Activated naive CD4-positive, alpha-beta T cell treated with Interleukin-2 at 50 U/mL for 16 hours (primary cell): ENCODE measurements around the gene LMAN1.

Source experiments
- DNase-seq: peaks from one replicate; pipeline ENCODE4 v3.0.0-alpha.2; 2020

LMAN1 gene

GRCh38 chr18:59358712-59359575 is at the start of gene LMAN1:
LMAN1 (minus strand) TSS chr18:59359265; CDS start chr18:59359244, 21 bp downstream.
- peak; percentile 94 for DNase-seq

DNA sequence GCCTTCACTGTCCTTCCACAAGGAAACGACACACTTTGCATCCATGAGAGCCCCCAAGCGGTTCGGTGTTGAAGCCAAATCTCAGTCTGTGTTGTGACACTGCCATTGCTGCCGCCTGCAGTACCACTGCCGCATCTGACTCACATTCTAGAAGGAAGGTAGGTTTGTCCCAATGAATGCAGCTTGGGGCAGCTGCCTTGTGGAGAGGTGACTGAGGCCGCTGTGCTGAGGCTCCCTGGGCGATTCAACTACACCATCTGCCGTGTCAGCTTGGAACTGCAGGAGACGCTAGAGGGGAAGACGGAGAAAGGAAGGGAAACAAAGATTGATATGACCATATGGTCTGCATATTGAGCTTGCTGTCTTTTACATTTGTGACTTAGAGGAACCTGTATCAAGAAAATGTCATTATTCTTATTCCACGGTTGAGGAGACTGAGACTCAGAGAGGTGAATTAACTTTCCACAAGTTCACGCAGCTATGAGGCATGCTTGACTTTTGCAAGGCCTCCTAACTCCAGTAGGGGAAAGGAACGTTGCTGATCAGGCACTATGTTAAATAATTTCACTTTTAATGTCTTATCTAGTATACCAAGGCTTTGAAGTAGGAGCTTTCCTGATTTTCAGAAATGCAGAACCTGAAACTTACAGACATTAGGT is 43.5 kb upstream of the LMAN1 start:
- DNase-seq, result peak; percentile 76

DNA sequence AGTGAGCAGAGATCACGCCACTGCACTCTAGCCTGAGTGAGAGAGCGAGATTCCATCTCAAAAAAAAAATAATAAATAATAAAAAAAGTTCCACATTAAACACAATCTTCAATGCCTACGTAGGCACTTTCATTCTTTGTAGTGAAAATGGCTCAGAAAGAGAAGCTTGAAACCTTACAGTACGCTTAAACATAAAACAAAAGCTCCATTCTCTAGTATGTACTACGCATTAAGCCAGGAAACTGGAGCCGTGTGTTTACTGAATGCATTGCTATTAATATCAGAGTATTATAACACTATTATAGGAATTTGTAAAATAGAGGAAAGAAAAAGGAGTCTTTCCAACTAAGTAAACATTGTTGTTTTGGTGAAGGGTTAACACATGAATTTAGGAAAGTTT is 41.3 kb upstream of the LMAN1 start:
- DNase-seq, result no peak

DNA sequence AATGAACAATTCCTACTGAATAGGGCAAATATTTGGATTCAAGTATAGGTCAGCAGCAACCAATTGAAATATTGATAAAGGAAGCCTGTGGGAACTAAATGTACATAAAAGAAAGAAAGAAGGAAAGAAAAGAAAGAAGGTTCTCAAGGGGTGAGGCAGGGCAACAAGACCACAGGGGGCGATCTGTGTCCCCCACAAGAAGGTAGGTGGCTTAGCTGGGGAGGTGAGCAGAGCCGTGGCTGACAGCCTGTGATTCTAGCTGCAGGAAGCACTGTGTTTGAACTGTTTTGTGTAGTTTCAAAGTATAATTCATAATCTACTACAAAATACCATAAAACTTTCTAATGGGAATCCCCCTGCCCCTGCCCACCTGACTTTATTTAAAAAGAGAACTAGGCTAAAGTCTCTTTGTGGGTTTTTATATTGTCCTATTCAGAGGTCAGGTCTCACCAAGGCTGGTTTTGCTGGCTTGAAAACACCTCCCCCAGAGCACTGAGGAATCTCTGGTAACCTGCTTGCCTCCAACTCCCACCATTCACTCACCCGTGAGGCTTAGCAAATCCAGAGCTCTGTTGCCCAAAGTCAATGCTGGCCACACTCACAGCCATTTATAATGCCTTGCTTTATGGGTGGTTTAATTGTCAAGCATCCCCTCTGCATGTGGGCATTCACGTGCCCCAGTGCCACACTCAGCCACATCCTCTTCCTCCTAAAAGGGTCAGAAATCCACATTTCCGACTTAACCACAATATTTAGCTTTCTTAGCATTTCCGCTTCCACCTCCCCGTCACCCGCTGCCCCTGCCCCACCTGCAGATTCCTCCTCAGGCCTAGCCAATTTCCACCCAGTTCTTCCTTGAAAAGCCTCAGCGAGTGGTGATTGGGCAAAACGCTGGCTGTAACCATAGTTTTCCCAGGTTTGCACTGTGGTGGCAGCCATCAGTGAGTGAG is 36.4 kb upstream of the LMAN1 start:
- DNase-seq, result no peak

DNA sequence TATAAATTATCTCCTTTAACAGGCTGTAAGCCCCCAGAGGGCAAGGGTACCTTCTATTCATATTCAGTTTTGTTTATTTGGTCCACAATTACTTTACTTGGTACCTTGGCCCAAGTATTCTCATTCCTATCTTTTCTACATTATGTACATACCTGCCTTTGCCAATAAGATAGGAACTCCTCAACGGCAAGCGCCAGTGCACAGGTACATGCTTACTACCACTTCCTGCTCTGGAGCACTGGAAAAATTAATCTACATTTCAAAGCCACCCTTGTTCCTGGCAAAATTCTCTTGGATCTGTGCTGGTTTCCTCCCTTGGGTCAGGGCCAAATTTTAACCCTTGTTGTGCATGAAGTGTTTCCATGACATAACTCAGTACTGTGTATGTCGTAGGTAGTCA is 34.3 kb upstream of the LMAN1 start:
- no peak for DNase-seq

- DNase-seq, result no peak
Measured at GRCh38 chr18:59388817-59389216, 29.8 kb upstream of the LMAN1 start.

DNA sequence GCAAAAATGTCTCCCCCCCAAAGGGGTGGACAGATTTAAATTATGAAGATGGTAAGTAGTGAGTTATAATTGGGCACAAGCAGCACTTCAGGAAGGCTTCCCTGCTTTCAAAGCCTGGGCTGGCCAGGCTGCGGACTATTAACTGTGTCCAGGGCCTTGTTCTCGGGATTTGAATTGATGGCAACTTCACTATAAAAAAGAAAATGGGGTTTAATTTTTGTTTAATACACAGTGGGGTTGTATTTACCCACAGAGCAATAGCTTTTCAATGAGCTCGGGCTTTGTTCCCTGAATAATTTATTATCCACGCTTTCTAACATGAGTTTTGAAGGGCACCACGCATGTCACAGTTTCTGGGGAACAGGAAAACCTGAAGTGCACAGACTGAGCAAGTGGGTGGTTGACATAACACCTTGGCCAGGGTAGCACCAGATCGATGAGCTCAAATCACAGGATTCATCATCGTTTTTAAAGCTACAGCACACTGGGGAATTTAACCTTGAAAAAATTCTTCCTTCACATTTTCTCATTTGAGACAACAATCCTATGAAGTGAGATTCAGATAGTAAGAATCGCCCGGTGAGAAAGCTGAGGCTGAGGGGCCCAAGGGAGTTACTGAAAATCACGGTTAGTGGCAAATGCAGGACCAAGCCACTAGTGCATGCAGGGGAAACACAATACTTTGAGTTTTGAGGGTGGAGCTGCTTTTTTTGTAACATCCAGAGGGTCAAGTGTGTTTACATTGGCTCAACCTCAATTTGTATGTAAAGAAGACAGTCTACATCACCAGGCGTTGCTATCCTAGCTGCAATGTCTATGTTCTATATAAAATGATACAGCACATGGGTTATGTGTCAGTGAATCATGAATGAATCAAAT is 28.9 kb upstream of the LMAN1 start:
- DNase-seq, result no peak

- DNase-seq, result no peak
Measured at GRCh38 chr18:59386909-59387686, 28.0 kb upstream of the LMAN1 start.

- no peak for DNase-seq
Measured at GRCh38 chr18:59385191-59385590, 26.1 kb upstream of the LMAN1 start.

DNA sequence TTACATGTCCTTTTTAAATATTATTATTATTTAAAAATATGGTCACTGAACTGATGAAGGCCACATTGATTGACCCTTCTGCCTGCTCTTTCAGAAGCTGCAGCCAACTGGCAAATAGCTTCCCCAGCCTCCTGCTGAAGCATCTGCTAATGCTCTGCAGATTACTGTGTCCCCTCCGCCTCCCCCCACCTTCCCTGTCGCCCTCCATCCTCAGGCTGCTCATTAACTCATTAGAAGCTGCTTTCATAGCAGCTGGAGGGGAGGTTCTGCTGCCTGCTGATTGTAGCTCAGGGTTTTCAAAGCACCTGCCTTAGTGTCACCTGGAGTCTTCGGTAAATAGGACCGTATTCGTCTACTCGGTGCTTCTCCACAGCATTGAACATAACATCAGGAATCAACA is 24.8 kb upstream of the LMAN1 start:
- DNase-seq, result no peak

DNA sequence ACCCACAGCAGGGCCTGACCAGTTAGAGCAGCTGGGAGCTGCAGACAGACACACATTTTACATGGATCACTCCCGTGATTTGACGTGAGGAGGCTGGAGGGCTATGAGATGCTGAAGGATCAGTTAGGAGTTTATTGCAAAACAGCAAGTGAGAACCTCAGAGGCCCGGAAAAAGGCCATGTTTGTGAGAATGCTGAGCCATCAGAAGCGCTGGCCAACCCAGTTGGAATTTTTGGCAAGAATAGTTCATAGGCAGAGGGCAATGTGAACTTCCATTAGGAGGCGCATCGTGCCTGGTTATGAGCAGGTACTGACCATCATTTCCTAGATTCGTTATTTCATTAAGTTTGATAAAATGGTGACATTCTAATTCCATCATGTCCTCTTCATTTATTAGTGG is 23.3 kb upstream of the LMAN1 start:
- DNase-seq, result no peak

DNA sequence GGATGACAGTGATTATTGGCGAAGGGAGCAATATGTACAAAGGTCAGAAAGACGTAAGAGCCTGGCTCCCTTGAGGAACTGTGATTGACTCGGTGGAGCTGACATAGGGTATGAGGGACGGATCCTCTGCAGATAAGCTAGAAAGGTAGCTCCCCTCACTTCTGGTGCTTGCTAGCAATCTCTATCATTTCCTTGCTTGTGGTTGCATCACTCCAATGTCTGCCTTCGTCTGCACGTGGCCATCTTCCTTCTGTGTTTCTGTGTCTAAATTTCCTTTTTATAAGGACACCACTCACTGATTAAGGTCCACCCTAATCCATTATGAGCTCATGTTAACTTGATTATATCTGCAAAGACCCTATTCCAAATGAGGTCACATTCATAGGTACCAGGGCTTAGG is 22.9 kb upstream of the LMAN1 start:
- no peak for DNase-seq

GRCh38 chr18:59380706-59381105 is 21.6 kb upstream of the LMAN1 start:
- DNase-seq, result no peak

DNA sequence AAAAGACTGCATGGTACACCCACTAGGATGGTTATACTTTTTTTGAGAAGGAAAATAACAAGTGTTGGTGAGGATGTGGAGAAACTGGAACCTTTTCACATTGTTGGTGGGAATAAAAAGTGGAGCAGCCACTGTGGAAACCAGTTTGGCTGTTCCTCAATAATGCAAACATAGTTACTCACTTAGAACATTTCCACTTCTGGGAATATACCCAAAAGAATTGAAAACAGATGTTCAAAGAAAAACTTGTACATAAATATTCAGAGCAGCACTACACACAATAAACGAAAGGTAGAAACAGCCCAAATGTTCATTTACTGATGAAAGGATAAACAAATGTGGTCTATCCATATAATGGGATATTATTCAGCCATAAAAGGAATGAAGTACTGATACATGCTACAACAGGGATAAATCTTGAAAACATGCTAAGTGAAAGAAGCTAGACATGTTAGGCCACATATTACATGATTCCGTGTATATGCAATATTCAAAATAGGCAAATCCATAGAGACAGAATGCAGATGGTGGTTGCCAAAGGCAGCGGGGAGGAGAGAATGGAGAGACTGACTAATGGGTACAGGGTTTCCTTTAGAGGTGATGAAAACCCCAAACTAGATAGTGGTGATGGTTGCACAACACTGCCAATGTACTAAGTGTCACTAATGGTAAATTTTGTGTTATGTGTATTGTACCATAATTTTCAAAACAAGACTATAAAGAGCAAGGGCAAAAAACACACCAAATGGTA is 20.9 kb upstream of the LMAN1 start:
- no peak for DNase-seq

GRCh38 chr18:59377613-59378337 is 18.7 kb upstream of the LMAN1 start:
- no peak for DNase-seq

DNA sequence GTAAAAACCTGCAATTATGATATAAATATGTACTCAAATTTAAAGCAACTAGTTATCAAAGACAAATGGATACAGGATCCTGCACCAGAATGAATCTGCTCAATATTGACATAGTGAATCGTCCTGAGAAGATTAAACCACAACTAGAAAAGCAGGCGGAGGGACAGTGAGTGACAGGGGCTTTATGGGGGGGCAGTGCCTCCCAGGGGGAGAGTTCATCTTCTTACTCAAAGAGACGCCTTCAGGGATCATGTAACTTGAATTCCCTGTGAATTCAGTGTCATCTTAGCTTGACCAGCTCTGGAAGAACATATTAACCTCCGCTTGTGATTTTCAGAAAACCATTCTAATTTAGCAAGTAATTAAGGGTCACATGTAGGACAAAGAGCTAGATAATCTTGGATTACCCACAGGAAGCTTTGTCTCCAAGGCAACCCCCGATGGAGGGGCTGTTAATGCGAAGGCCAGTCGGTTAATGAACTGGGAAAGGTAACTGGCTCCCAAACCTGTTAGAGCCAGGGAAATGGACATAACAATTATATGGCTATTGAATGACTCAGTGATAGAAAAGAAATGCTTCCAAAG is 17.4 kb upstream of the LMAN1 start:
- DNase-seq, result no peak

GRCh38 chr18:59374128-59374527 is 15.1 kb upstream of the LMAN1 start:
- DNase-seq, result no peak

DNA sequence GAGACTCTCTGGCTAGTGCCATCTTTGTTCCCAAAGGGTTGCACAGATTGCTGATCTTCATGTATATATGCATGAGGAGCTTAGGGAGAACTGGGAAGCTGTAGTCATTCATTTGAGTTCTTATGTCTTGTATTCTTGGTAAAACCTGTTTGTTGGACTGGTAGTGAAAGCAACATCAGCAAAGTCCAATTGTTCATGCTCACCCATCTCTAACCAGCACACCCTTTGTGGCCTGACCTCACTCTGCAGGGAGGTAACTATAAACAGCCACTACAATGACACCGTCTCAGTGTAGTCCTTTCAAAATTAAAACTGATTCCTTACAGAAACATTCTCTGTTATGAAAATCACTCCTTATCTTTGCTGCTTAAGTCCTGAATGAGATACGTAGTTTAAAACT is 13.9 kb upstream of the LMAN1 start:
- no peak for DNase-seq

GRCh38 chr18:59360381-59360780 is 1.3 kb upstream of the LMAN1 start:
- DNase-seq, result no peak

GRCh38 chr18:59359576-59359952 is 499 bp upstream of the LMAN1 start:
- no peak for DNase-seq
